ENCODE measurements around the gene DNAJB6. TPM values are rescaled to one million over a fixed set of nuclear protein-coding genes. Genes with fewer than 3 reads are reported as not detected.

DNAJB6 gene
- total RNA-seq, 1 experiment from 2014 or later = 82.5 TPM

GRCh38 chr7:157348548-157348947, 11.7 kb downstream of the DNAJB6 start:
- no peaks in the 10 kb centered on the region for H3K27me3 ChIP-seq (ENCODE audit: insufficient read depth, low read length)
- H3K4me2 ChIP-seq (ENCODE audit: low read length) = no peak overlapping the region
- no peak overlapping the region for H3K27ac ChIP-seq (ENCODE audit: low read depth, low read length)
- H4K20me1 ChIP-seq (ENCODE audit: insufficient read depth) = peaks cover 42% of the 10 kb centered on the region
- POLR2A ChIA-PET = no interaction called here
- no peak overlapping the region for H3K4me3 ChIP-seq (replicated peaks in 1 of 2; ENCODE audit: low read depth in 1 of 2, low read length in 2 of 2)
- no peaks in the 10 kb centered on the region for H3K36me3 ChIP-seq (ENCODE audit: control insufficient read depth in 1 of 2, insufficient read depth in 2 of 2, low read length in 2 of 2)
- H3K4me1 ChIP-seq (ENCODE audit: control insufficient read depth in 1 of 2, insufficient read depth in 2 of 2, low read length in 2 of 2) = peaks cover 39 to 79% of the 10 kb centered on the region in 2 experiments
- intact Hi-C loops (cut with micrococcal nuclease) = loop anchor here (10.0 kb wide), 1 partner anchor 444 kb away; no protein-coding TSS in a partner anchor
- H3K9ac ChIP-seq (ENCODE audit: low read length) = no peak overlapping the region
- BruUV-seq (replicated peaks) = no TSS peak
- TF ChIP-seq ZBTB33 (IDR thresholded peaks at IDR 0.05; ENCODE audit: extremely low read depth, insufficient replicate concordance, low read length) (no peak), JUND (IDR thresholded peaks at IDR 0.05) (no peak), TCF7L2 (IDR thresholded peaks at IDR 0.05; ENCODE audit: borderline replicate concordance, extremely low read depth, insufficient read depth, insufficient read length) (no peak), ZNF274 (IDR thresholded peaks at IDR 0.05; ENCODE audit: low read depth, low read length) (no peak), REST (IDR thresholded peaks at IDR 0.05; ENCODE audit: low read depth) (no peak), CEBPB (IDR thresholded peaks at IDR 0.05; ENCODE audit: low read depth) (no peak), CBX3 (IDR thresholded peaks at IDR 0.05; ENCODE audit: low read depth) (no peak), SIN3A (IDR thresholded peaks at IDR 0.05; ENCODE audit: low read depth) (no peak), ZFX (IDR thresholded peaks at IDR 0.05) (no peak), CTCF (IDR thresholded peaks at IDR 0.05 in 2 of 3, conservative IDR thresholded peaks at IDR 0.05 in 1 of 3; ENCODE audit: borderline replicate concordance in 1 of 3, insufficient read depth in 1 of 3, low read depth in 2 of 3, low read length in 2 of 3) (no peak), FOSL1 (IDR thresholded peaks at IDR 0.05; ENCODE audit: low read depth) (no peak), RAD21 (IDR thresholded peaks at IDR 0.05; ENCODE audit: low read depth) (no peak), MAX (IDR thresholded peaks at IDR 0.05) (no peak), POLR2AphosphoS5 (IDR thresholded peaks at IDR 0.05; ENCODE audit: low read depth, low read length) (no peak), ELF1 (IDR thresholded peaks at IDR 0.05; ENCODE audit: borderline replicate concordance, low read depth) (no peak), ATF3 (IDR thresholded peaks at IDR 0.05) (no peak)
- DNase-seq (ENCODE audit: low read depth, low spot score) (no peak), ATAC-seq (no peak)
- CTCF ChIA-PET = no interaction called here
- H2AFZ ChIP-seq (ENCODE audit: low read depth, low read length, poor library complexity, severe bottlenecking) = no peak overlapping the region
- RAD21 ChIA-PET (ENCODE audit: low non-redundant PET in 1 of 2, low total read pairs in 2 of 2, uncharacterized antibody in 2 of 2, unreplicated experiment in 2 of 2) = no interaction called here
- H3K79me2 ChIP-seq (ENCODE audit: insufficient read depth, low read length) = peaks cover 100% of the 10 kb centered on the region
- H3K9me2 ChIP-seq (ENCODE audit: insufficient read depth) = no peaks in the 10 kb centered on the region
- H3K9me3 ChIP-seq (ENCODE audit: control insufficient read depth in 1 of 2, insufficient read depth in 1 of 2, low read depth in 1 of 2, low read length in 2 of 2) = no peaks in the 10 kb centered on the region
